HG02970 (cell line): Measurements from ENCODE around the gene SCRT2.
"Not testable (repeated sequence)": the region's sequence is repeated elsewhere in the genome, so short reads cannot be mapped to it uniquely, and the experiment has no call there.

Experiments used
- ATAC-seq: cut with Tn5 transposase; IDR thresholded peaks from one replicate; pipeline ENCODE4 v1.9.1; 2021; ENCODE audit warnings: mild to moderate bottlenecking, moderate library complexity, moderate number of reproducible peaks; ENCODE audit not compliant: unreplicated experiment, low FRiP score

SCRT2 gene

GRCh38 chr20:675453-676314 lies at the start of gene SCRT2:
TSS of gene SCRT2 (minus strand) at chr20:675802. CDS start at chr20:675601, 201 bp downstream.
- ATAC-seq: no peak

GRCh38 chr20:724797-725196 lies 49.2 kb upstream of the SCRT2 start:
- ATAC-seq: not testable (repeated sequence)

- no peak for ATAC-seq
These were observed 48.2 kb upstream of the SCRT2 start for GRCh38 chr20:723756-724155.

DNA sequence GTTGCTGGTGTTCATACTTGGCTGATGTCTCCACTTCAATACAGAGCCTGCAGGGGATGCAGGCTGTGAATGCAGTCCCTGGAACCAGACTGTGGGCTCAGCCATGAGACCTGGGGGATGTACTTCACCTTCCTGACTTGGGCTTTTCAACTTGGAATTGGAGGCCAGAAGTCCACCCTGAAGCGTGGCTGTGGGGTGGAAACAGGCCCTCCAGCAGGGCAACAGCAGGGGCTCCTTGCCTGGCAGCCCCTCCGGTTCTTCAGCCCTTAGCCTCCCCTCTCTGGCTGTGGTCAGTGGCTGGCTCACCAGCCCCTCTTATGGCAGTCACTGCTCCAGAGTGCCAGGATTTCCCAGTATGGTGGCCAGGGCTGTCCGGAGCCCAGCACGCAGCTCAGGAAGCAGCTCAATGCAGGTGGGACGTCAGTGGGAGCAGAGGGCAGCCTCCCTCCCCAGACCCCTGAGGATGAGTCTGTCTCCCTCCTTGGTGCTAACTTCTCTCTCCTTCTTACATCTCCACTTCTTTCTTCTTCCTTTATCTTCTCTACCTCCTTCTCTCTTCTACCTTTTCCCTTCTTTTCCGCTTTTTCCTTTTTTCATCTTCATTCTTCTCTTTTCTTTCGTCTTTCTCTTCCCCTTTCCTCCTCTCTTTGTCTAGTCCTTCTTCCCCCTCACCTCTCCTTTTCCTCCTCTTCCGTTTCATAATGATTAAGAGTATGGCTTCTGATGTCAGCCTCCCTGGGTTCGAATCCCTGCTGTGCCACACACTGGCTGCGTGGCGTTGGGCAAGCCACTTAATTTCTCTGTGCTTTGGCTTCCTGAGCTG lies 47.4 kb upstream of the SCRT2 start:
- no peak for ATAC-seq

- no peak for ATAC-seq
These were observed 46.3 kb upstream of the SCRT2 start for GRCh38 chr20:721876-722275.

DNA sequence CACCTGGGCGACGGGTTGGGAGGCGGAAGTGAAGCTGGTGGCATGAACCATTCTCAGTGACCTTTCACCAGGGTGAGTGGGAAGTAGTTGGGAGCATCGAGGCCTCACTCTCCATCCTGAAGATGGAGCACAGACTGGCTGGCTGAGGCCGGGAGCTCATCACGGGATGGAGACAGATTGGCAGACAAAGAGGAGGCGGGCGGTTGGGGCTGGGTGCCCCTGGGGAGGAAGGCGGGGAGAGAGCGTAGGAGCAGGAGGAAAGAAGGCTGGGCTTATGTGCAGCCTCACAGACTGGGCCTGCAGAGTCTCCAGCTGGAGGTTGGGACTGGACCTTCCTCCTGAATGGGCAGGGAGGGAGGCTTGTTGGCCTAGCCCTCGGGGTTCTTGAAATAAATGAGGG lies 44.2 kb upstream of the SCRT2 start:
- ATAC-seq: no peak

- ATAC-seq: no peak
These were observed 43.5 kb upstream of the SCRT2 start for GRCh38 chr20:719068-719467.

GRCh38 chr20:717832-718231 lies 42.2 kb upstream of the SCRT2 start:
- ATAC-seq: no peak

GRCh38 chr20:717271-717670 lies 41.7 kb upstream of the SCRT2 start:
- ATAC-seq: no peak

DNA sequence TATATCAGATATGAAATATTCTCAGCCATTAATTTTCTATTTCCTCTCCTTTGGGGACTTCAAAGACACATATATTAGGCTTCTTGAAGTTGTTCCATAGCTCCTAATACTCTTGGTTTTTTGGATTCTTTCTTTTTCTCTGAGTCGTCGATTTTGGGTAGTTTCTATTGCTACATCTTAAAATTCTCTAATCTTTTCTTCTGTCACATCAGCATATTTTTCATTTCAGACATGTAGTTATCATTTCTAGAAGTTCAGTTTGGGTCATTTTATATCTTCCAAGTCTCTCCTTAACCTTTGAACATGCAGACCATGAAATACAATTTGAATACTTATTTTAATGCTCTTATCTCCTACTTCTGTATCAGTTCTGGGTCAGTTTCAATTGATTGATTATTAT lies 38.9 kb upstream of the SCRT2 start:
- ATAC-seq: no peak

DNA sequence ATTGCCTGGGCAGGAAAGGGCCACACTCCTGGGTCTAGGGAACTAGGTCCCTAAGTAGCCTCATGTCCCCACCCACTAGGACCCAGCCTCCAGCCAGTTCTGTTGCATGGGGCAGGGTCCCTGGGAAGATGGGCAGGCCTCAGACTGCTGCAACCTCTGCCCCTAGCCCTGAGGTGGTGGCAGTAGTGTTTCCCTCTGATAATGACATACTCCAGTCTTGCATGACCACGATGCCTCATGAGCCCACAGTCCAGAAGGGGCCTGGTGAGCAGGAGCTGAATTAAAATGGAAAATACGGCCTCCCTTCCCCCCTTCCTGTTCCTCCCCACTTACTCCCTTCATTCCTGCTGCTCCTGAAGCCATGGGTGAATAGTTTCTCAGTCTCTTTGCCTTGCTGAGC lies 36.0 kb upstream of the SCRT2 start:
- no peak for ATAC-seq

DNA sequence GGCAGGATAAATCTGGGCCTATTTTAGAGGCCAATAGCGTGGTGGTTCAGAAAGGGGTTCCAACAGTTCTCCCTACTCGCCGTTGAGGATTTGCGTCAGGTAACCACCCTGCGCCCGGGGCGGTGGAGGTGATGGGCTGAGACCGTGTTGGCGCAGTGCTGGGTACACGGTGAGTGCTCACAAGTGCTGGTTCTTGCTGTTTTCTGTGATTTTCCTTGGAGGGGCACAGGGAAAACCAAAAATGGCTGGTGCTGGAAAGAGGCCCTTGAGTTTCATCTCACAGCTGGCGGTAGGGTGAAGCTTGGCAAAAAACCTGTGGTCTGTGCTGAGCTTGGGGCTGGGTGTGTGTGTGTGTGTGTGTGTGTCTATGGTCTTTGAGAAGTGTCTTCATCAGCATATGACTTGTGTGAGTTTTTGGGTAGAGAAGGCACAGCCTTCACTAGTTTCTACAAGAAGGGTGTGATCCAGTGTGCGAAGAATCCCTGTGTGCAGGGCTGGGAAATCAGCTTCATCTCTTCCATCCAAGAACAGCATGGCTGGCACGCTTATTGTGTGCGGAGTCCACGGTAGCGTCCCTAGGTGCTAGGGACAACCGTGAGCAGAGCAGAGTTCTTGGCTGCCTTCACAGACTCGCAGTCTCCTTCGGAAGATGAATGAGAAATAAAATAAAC lies 35.3 kb upstream of the SCRT2 start:
- no peak for ATAC-seq

GRCh38 chr20:709991-710779 lies 34.6 kb upstream of the SCRT2 start:
- ATAC-seq: no peak

- ATAC-seq: no peak
These were observed 33.8 kb upstream of the SCRT2 start for GRCh38 chr20:709423-709822.

GRCh38 chr20:708956-709355 lies 33.4 kb upstream of the SCRT2 start:
- ATAC-seq: no peak

DNA sequence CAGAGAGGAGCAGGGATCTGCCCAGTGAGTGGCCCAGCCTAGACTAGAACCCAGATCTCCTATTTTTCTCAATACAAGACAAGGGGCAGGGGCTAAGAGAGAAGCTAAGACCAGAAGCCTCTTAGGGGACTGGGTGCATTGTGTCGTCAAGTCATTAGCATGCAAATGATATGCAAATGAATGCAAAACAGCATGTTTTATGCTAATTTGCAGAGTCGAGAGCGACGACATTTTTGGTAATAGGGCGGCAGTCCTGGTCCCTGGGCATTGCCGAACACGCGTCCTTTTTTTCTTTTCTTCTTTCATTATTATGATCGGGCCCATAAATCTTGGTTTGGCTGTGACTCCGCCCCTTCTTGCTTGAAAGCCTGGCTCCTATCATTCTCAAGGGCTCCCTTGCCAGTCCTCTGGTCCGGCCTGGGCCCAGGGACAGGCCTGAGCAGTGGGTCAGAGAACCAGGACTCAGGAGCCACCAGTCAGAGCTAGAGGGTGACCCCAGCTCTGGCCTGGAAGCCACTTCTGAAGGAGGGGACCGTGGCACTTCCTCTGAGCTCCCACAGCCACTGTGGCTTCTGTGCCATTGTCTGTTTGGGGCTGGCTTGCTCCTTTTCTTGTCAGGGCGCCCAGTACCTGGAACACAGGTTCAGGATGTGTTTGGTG lies 32.0 kb upstream of the SCRT2 start:
- ATAC-seq: no peak

DNA sequence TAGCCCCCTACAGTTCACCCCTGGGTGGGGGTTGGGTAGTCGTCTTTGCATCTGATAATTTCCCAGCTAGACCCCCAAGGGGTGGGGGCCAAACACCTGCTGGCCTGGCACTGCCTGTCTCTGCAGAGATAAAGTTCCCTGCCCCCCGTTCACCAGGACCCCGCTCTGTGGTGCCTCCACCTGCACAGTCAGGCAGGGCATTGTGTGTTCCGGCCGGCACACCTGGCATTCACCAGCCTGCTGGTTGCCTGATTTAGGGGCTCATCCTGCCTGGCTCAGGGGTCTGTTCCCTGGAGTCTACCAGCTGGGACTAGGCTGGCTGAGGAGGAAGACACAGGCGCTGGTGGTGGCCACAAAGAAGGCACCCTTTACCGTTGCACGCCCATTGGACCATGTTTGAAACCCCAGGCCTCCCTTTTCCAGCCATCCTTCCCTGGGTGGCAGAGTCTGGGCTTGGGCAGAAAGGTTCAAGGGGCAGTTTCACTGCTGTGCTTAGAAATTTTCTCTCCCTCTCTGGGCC lies 30.8 kb upstream of the SCRT2 start:
- no peak for ATAC-seq

DNA sequence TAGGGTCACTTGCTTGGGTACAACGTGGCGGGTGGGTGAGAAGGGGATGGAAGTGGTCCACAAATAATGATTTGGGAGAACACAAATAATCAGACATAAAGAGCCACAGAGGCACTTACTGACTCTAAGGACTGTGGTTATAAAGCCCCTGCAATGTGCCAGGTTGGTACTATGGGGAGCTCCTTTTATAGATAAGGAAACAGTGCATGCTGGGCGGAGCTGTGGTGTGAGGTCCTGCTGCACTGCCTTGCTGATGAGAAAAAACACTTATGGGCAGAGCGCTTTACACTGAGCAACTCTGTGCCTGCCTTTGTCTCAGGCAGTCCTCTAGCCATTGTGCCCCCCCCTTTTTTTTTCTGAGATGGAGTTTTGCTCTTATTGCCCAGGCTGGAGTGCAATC lies 29.1 kb upstream of the SCRT2 start:
- ATAC-seq: no peak

GRCh38 chr20:703426-703825 lies 27.8 kb upstream of the SCRT2 start:
- no peak for ATAC-seq

- ATAC-seq: no peak
These were observed 27.4 kb upstream of the SCRT2 start for GRCh38 chr20:703006-703405.
